Stimulated activated CD8-positive, alpha-beta memory T cell treated with anti-CD3 and anti-CD28 coated beads, Interleukin-15, amount 100 ng/mL, for 4 hours (primary cell): Measurements from ENCODE around the gene MSANTD1.

Experiments
- DNase-seq, 2 donors: peaks; one replicate each; pipeline ENCODE4 v3.0.0-alpha.2; 2020; ENCODE audit warnings: low read depth in 2 of 2

Gene MSANTD1

DNA sequence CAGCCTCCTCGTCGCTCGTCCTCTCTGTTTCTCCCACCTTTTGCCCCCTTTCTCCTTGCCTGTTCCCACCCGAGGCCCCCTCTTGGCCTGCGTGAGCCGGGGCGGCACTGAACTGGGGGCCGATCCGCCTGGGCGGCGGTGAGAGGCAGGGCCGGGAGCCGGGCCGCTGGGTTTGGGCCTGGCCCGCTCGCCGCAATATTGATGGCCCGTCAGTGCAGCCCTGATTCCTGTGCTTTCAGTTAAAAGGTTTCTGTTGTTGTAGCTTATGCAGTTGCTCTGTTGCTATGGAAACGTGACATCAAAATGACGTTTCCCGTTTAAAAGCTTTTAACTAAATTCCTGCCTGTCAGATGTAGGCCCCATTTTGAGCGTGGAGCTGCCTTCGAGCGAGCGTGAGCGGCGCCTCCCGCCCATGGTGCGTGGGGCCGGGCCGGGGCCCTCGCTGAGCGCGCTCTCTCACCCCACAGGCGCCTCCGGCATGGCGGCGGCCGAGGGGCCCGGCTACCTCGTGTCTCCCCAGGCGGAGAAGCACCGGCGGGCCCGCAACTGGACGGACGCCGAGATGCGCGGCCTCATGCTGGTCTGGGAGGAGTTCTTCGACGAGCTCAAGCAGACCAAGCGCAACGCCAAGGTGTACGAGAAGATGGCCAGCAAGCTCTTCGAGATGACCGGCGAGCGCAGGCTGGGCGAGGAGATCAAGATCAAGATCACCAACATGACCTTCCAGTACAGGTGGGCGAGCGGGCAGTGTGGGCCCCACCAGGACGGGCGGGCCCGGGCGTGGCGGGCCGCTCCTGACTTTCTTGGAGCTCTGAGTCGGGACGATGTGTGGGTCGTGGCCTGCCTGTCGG lies at the start of gene MSANTD1:
TSS of gene MSANTD1 (plus strand) at position 349 of the 851 bp plus-strand sequence. CDS start at position 413, 64 bp downstream.
- no peak for DNase-seq

GRCh38 chr4:3199653-3200422 lies 49.1 kb upstream of the MSANTD1 start:
- no peak for DNase-seq

DNA sequence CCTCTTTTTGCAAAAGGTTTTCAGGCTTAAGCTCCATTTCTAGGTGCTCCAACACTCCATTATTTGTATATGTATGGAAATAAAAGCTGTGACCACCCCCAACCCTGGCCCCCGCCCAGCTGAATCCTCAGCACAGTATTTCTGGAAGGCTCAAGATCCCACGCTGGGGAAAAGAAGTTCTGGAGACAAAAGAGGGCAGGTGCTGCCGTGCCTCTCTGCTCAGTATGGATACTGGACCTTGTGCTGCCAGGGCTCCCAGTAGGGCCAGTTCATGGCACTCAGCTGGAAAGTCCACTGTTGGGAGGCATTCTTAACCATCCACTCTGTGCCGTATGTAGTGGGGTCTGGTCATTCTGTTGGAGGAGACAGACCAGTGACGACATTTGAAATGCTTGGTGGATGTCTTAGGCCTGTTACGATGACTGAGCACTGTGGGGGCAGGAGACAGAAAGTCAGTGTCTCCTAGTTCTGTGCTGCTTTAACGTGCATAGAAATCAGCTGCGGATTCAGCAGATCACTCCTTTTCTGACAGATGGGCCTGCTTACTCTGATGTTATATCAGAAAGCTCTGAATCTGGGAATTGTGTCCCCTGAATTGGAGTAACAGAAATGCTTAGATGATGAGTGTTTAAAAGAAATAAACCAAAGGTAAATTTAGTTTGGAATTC lies 48.4 kb upstream of the MSANTD1 start:
- no peak for DNase-seq

- peak; percentile 18 to 30 for DNase-seq
Measured at GRCh38 chr4:3201718-3202702, 46.9 kb upstream of the MSANTD1 start.

- DNase-seq: peak in 1 of 2 donors; percentile 18
Measured at GRCh38 chr4:3202836-3203820, 45.8 kb upstream of the MSANTD1 start.

DNA sequence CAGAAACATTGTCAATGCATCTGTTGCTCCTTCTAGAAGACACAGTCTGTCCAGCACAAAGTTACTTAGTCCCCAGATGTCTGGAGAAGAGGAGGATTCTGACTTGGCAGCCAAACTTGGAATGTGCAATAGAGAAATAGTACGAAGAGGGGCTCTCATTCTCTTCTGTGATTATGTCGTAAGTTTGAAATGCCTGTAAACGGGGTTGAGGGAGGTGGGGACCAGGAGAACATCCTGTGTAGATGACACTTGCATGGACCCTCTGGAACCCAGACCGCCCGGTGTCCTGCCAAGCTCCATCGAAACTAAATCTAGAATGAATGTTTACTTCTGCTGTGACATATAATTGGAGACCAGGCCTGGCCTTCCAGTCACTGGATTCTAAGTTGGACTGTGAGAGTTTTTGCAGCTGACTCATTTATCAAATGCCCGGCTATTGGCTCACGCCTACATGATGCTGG lies 45.0 kb upstream of the MSANTD1 start:
- no peak for DNase-seq

DNA sequence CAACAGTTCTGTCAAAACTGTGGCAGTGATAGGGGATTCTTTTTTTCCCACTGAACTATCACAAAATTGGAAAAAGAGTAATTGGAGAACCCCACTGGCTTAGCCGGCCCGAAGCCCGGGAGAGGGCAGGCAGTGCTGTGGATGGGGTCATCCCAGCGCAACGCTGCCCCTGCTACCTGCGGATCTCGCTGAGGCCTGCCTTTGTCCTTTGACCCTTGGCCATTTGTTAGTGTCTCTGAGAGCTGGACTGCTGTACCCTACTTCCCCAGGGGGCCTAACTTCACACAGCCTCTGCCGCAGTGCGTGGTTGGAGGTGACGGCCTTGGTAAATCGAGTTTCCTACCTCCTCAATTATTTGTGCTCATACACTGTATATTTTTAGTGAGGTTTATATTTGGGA lies 43.0 kb upstream of the MSANTD1 start:
- DNase-seq: no peak

DNA sequence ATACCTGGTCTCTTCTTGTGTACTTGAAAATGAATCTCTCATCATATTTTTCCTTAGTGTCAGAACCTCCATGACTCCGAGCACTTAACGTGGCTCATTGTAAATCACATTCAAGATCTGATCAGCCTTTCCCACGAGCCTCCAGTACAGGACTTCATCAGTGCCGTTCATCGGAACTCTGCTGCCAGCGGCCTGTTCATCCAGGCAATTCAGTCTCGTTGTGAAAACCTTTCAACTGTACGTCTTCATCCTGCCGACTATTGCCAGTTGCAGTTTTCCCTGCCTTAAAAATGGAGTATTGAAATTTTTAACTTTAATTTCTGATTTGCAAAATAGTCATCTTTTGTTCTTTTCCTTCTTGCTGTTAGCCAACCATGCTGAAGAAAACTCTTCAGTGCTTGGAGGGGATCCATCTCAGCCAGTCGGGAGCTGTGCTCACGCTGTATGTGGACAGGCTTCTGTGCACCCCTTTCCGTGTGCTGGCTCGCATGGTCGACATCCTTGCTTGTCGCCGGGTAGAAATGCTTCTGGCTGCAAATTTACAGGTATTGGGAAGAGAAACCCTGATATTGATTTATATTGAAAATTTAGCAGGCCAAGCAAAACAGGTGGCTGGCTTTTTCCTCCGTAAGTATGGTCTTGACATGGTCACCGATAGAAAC lies 42.4 kb upstream of the MSANTD1 start:
- DNase-seq: no peak

- no peak for DNase-seq
Measured at GRCh38 chr4:3207531-3208037, 41.4 kb upstream of the MSANTD1 start.

- no peak for DNase-seq
Measured at GRCh38 chr4:3208826-3209225, 40.1 kb upstream of the MSANTD1 start.

DNA sequence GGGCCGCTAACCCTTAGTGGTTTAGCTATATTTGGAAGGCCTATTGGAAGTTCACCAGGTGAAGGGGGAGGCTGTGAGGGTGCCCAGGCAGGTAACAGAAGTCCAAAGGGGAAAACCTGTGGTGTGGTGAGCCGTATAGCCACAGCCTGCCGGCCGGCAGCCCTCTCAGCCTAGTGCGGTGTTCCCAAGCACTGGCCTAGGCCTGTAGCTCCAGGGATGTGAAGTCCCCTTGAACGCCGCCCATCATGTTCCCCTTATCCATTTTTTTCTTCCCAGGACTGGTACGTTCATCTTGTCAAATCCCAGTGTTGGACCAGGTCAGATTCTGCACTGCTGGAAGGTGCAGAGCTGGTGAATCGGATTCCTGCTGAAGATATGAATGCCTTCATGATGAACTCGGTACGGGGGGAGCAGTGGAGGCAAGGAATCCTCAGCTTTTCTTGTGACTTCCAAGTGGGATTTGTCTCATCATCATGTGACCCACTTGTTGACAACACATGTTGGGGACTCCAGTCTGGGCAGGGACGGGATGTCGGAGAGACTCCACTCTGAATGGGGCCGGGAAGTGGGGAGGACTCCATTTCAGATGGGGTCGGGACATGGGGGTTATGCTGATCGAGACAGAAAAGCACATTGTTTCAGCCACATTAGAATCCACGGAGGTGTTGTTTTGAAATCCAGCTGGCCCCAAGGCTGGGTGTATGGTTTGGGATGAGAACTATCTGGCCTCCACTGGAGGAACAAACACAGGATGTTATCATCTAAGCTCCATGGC lies 39.2 kb upstream of the MSANTD1 start:
- DNase-seq: no peak

DNA sequence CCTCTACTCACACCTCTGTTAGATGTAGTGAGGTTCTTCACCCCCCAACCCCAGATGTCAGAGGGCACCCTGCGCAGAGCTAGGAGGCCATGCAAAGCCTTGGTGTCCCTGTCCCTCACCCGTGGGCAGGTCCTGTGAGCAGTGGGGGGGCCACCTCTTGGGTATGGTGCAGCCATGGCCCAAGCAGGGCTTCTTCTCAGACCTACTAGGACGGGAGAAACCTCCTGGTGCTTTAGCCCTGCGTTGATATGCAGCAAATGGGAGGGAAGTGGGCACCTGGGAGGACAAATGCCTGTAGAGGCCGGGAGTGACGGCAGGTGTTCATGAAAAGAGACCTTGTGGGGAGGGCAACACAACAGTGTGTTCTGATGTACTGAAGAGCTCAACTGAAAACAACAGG lies 38.5 kb upstream of the MSANTD1 start:
- DNase-seq: no peak

DNA sequence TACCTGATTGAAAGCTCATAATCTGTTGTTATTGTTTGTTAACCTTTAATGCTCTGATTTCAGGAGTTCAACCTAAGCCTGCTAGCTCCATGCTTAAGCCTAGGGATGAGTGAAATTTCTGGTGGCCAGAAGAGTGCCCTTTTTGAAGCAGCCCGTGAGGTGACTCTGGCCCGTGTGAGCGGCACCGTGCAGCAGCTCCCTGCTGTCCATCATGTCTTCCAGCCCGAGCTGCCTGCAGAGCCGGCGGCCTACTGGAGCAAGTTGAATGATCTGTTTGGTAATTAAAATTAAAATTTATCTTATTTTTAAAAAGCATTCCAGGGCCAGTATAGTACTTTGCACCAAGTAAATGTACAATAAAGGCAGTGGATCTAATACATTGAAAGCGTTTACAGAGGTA lies 37.1 kb upstream of the MSANTD1 start:
- DNase-seq: no peak

- DNase-seq: no peak
Measured at GRCh38 chr4:3212391-3213105, 36.4 kb upstream of the MSANTD1 start.

DNA sequence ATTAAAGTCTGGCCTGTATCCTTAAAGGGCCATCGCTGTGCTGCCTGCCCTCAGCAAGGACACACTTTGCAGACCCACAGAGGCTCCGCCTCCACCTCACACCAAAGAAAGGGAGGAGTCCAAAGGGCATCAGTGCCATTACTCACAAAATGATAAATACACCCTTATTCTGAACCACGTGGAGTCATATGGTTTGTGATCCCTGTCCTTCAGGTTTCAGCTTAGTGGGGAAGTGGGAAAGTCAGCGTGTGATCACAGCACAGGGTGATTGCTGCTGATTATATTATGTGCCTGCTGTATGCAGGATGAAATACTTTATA lies 35.9 kb upstream of the MSANTD1 start:
- no peak for DNase-seq

GRCh38 chr4:3213661-3214250 lies 35.2 kb upstream of the MSANTD1 start:
- DNase-seq: no peak

GRCh38 chr4:3215256-3215655 lies 33.7 kb upstream of the MSANTD1 start:
- DNase-seq: no peak
